ENCODE measurements around the gene TEX50.
"Not testable (repeated sequence)": the region's sequence is repeated elsewhere in the genome, so short reads cannot be mapped to it uniquely, and the experiment has no call there.

Gene TEX50

GRCh38 chr1:173639102-173639501, 4.0 kb downstream of the TEX50 start:
- H3K4me3 ChIP-seq (ENCODE audit: control insufficient read depth, low read depth, low read length) = no peak overlapping the region
- DNase-seq (ENCODE audit: low read depth) = no peak
- no peak for TF ChIP-seq CTCF (IDR thresholded peaks at IDR 0.05; ENCODE audit: control insufficient read depth, insufficient read depth, low read depth, low read length, missing control alignments)

- not testable (repeated sequence) for H3K4me3 ChIP-seq (ENCODE audit: control insufficient read depth, low read depth, low read length); DNase-seq (ENCODE audit: low read depth)
Measured at GRCh38 chr1:173642450-173643139, 7.5 kb downstream of the TEX50 start.

- TF ChIP-seq CTCF (IDR thresholded peaks at IDR 0.05; ENCODE audit: control insufficient read depth, insufficient read depth, low read depth, low read length, missing control alignments) = no peak
- DNase-seq (ENCODE audit: low read depth) = no peak
Measured at GRCh38 chr1:173646656-173647055, 11.5 kb downstream of the TEX50 start.

GRCh38 chr1:173648880-173649605, 13.9 kb downstream of the TEX50 start:
- TF ChIP-seq CTCF (IDR thresholded peaks at IDR 0.05; ENCODE audit: control insufficient read depth, insufficient read depth, low read depth, low read length, missing control alignments) = no peak
- no peak for DNase-seq (ENCODE audit: low read depth)

More at GRCh38 chr1:173646656-173647055, 11.5 kb downstream of the TEX50 start:
- H3K4me3 ChIP-seq (ENCODE audit: control insufficient read depth, low read depth, low read length) = no peak overlapping the region

GRCh38 chr1:173660306-173660705, 25.2 kb downstream of the TEX50 start:
- no peak for DNase-seq (ENCODE audit: low read depth)
- no peak overlapping the region for H3K4me3 ChIP-seq (ENCODE audit: control insufficient read depth, low read depth, low read length)
- no peak for TF ChIP-seq CTCF (IDR thresholded peaks at IDR 0.05; ENCODE audit: control insufficient read depth, insufficient read depth, low read depth, low read length, missing control alignments)

More at GRCh38 chr1:173648880-173649605, 13.9 kb downstream of the TEX50 start:
- H3K4me3 ChIP-seq (ENCODE audit: control insufficient read depth, low read depth, low read length) = no peak overlapping the region

- no peak overlapping the region for H3K4me3 ChIP-seq (ENCODE audit: control insufficient read depth, low read depth, low read length)
- no peak for TF ChIP-seq CTCF (IDR thresholded peaks at IDR 0.05; ENCODE audit: control insufficient read depth, insufficient read depth, low read depth, low read length, missing control alignments)
- DNase-seq (ENCODE audit: low read depth) = no peak
Measured at GRCh38 chr1:173661271-173661670, 26.1 kb downstream of the TEX50 start.

- TF ChIP-seq CTCF (IDR thresholded peaks at IDR 0.05; ENCODE audit: control insufficient read depth, insufficient read depth, low read depth, low read length, missing control alignments) = no peak
- DNase-seq (ENCODE audit: low read depth) = no peak
- no peak overlapping the region for H3K4me3 ChIP-seq (ENCODE audit: control insufficient read depth, low read depth, low read length)
Measured at GRCh38 chr1:173661763-173662162, 26.6 kb downstream of the TEX50 start.
